HG02884 (cell line): ENCODE data around the gene SCPEP1.
"Not testable (repeated sequence)": the region's sequence is repeated elsewhere in the genome, so short reads cannot be mapped to it uniquely, and the experiment has no call there.

Experiments
- ATAC-seq: cut with Tn5 transposase; IDR thresholded peaks from one replicate; pipeline ENCODE4 v1.9.1; 2021; ENCODE audit warnings: mild to moderate bottlenecking, moderate library complexity; ENCODE audit not compliant: unreplicated experiment

SCPEP1 gene, protein sequence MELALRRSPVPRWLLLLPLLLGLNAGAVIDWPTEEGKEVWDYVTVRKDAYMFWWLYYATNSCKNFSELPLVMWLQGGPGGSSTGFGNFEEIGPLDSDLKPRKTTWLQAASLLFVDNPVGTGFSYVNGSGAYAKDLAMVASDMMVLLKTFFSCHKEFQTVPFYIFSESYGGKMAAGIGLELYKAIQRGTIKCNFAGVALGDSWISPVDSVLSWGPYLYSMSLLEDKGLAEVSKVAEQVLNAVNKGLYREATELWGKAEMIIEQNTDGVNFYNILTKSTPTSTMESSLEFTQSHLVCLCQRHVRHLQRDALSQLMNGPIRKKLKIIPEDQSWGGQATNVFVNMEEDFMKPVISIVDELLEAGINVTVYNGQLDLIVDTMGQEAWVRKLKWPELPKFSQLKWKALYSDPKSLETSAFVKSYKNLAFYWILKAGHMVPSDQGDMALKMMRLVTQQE

DNA sequence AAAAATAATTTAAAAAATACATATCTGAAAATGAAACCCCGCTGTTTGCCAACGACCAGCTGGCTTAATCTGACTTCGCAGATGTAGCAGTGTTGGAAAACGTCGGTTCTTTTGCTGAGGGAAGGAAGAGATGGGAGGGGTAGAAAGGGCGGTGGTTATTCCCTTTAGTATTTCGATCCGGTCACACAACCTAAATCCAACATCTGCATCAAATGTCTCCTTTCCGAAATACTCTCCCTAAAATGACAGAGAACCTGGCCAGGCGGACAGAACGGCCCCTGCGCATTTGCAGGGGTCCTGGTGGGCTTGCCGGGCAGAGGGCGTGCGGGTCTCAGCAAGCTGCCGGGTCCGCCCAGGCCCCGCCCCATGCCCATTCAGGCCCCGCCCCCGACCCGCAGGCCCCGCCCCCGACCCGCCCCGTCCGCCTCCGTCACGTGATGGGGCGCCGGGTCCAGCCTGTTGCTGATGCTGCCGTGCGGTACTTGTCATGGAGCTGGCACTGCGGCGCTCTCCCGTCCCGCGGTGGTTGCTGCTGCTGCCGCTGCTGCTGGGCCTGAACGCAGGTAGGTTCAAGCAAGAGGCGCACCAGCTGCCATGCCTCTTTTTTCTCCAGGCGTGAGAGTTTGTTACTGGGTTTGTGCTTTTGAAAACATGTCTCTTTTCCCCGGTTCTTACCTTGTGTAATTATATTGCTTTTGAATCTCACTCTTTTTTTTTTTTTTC lies at the start of gene SCPEP1:
TSS of gene SCPEP1 (plus strand) at position 459 of the 723 bp plus-strand sequence. CDS start at position 488, 29 bp downstream.
- peak; percentile 53 for ATAC-seq

DNA sequence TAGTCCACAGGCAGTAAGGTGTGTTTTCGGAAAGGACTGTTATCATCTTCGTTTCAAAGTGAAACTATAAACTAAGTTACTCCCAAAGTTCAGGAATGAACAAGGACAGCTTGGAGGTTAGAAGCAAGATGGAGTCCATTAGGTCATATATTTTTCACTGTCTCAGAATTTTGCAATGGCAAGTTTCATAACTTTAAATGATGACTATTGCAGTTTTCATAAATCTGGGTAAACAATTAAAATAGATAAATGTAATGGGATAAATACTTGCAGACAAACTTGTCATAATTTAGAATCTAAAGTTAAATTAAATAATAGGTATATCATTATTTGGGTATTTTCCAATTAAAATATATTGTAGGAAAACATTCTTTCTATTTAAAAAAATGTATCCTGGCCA lies 49.3 kb upstream of the SCPEP1 start:
- no peak for ATAC-seq

DNA sequence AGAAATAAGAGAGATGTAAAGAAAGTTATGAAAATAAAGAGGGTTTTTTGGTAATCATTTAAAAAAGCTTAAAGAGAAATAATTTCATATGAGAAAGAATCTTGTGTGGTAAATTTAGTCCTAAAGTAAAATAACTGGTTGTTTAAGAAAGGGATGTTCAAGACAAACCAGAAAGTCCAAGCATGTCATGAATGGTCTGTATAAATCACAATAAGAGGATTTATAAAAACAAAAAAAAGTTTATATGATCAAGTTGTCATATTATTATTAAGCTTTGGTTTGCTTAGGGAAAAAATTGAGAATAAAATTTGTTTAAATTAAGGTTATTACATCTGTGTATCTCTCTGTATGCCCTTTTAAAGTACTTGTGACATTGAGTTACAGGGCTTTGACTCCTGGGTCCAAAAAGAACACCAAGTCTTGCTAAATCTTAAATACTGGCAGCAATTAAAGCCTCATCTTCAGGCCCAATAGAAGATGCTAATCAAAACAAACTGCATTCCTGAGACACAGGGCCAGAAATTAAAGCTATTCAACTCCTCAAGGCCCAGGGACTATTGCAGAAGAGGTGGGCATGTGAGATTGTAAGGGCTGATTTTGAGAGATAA lies 48.5 kb upstream of the SCPEP1 start:
- ATAC-seq, result no peak

DNA sequence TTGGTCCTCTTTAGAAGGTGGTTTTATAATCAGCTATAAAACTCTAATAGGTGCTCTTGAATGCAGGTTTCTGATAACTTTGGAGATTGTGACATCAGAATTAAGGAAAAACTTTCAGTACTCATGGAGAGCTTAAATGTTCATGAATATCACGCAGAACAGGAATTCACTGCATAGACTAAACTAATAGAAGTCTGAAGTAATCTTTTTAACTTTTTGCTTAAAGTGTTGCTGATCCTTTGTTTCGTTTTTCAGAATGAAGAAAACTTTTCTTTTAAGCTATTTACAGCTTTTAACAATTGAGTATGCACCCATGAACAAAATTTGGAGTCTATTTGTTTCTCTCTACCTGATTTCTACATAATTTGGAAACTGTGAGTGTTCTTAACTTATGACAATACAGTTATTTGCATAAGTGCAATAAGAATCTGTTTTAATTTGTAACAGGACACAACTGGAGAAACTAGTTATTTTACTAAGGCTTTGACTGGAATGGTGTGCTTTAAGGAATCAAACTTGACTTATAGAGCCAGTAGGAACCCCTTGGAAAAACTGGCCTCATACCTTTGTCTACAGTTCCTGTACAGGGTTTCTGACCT lies 47.1 kb upstream of the SCPEP1 start:
- ATAC-seq, result no peak

DNA sequence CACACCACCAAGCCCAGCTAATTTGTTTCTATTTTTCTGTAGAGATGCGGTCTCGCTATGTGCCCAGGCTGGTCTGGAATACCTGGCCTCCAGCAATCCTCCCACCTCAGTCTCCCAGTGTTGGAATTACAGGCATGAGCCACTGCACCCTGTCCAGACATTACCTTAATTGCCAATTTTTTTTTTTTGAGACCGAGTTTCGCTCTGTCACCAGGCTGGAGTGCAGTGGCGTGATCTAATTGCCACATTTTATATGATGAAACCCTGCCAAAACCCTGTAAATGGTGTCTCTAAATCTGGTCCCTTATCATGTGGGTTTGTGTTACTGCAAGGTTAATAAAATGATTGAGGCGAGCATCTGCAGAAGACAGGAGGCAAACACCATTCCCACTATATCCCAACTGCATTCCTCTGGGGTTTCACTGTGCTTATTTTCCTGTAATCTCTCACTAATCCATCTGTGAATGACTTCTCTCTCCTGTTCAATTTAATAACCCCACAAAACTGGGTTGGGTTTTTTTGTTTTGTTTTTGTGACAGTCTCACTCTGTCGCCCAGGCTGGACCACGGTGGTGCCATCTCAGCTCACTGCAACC lies 44.7 kb upstream of the SCPEP1 start:
- ATAC-seq, result no peak

DNA sequence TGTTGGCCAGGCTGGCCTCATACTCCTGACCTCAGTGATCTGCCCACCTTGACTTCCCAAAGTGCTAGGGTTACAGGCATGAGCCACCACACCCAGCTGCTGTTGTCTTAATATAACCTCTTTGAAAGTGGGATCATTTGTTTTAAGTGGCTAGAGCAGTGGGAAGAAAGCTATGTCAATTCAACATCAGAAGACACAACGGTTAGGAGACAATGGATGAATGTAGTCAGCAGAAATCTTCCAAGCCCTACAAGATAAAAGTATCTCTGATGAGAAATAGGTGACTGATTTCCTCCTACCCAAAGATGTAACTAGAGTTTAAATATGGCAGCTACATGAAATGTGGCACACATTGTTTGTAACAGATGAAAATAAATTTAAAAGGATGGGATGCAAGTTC lies 44.1 kb upstream of the SCPEP1 start:
- ATAC-seq, result no peak

DNA sequence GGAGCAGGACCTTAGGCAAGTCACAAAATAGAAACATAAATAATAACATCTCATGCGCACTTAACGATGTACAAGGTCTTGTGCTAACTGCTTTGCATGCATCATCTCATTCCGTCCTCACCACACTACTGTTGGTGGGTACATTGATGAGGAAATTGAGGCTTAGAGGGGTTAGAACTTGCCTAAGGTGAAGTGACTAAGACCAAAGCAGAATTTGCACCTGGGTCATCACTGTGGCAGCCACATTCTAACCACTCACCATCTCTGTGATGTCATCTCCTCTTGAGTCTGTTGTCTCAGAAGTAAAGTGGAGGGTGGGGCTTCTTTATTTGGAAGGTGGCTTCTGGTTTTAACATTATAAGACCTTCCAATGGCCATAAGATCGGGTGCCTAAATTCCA lies 43.7 kb upstream of the SCPEP1 start:
- ATAC-seq, result no peak

DNA sequence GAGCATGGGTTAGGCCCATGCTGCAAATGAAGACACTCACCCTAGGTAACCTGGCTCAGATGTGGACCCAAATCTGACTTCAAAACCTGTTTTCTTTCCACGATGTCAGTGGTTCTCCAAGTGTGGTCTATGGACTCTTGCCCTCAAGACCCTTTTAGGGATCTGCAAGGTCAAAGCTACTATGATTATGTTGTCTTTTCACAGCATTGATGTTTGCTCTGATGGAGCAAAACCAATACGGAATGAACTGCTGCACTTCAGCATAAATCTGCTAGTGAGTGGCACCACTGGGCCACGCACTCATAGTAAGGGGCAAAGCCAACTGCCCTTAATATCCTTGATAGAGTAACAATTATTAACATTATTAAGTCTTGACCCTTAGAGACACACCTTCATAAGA lies 42.5 kb upstream of the SCPEP1 start:
- ATAC-seq, result no peak

DNA sequence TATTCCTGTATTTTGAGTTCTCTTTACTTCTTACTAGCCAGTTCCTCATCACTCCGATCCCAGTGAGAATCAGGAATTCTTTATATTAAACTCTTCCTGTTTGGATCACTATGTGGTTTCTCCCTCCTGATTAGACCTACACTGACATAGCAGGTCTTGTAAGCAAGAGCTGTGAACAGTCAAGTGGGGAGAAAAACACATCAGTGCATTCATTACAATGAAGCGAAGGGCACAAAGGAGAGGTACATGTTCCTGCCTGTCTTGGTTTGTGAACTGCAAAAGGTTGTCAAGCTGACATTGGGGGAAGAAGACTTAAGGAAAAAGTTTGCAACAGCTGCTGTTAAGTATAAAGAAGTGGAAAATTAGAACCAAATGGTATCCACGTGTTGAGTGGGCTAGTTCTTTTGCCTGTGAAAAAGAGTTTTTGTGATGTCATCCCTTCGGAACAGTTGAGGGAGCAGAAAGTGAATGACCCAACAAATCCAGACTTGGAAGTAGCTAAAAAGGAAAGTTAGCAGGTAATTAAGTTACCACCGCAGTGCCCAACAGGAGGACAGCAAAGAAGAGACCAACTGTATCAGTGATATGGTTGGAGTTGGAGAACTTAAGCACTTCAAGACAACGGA lies 41.1 kb upstream of the SCPEP1 start:
- no peak for ATAC-seq

DNA sequence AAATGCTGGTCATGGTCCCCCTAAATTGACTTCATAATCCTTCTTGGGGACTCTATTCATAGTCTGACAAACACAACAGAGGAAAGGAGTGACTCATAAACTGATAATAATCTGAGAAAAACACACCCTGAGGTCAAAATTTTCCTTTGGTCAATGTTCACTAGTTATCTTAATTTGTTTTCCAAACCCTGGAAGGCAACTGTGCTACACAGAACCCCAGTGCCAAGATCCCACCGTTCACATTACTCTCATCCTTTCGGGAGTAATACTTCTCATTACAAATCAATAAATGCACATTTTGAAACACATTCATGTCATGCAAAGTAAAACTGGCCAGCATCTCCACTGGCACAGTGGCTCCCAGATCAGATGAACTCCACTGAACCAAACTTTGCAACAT lies 40.2 kb upstream of the SCPEP1 start:
- no peak for ATAC-seq

DNA sequence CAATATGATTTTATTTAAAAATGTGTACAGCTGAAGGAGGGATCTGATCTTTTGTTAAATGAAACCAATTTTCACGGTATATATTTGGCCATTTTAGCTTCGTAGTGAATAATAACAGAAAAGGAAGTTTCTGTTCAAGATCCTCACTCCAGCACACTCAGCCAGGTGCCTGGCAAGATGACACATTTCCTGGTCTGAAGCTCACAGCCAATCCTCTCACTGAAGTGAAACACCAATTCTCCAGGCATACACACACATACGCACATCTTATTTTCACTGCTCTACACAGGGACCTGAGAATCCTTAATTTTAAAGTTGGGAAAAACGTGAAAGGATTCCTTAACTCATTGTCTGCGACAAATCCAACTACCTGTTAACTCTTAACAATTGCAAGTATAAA lies 39.7 kb upstream of the SCPEP1 start:
- ATAC-seq, result not testable (repeated sequence)

DNA sequence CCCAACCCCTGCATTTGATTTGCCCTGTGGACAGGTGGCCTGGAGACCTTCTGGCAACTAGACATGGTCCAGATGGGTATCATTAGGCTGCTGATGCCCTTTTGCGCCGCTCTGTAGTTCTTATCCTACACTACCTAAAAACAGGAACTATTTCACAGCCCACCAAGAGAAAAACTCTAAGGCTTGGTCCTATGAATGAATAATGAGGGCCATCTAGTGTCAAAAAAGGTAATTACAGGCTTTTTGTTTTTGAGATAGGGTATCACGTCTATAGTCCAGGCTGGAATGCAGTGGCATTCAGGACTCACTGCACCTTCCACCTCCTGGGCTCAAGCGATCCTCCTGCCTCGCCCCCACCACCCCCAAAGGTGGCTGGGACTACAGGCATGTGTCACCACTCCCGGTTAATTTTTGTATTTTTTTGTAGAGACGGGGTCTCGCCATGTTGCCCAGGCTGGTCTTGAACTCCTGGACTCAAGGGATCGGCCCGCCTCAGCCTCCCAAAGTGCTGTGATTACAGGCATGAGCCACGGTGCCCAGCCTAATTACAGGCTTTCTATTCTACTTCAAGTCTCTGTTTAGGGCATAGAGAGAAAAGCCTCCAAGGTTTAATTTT lies 38.0 kb upstream of the SCPEP1 start:
- ATAC-seq, result no peak

DNA sequence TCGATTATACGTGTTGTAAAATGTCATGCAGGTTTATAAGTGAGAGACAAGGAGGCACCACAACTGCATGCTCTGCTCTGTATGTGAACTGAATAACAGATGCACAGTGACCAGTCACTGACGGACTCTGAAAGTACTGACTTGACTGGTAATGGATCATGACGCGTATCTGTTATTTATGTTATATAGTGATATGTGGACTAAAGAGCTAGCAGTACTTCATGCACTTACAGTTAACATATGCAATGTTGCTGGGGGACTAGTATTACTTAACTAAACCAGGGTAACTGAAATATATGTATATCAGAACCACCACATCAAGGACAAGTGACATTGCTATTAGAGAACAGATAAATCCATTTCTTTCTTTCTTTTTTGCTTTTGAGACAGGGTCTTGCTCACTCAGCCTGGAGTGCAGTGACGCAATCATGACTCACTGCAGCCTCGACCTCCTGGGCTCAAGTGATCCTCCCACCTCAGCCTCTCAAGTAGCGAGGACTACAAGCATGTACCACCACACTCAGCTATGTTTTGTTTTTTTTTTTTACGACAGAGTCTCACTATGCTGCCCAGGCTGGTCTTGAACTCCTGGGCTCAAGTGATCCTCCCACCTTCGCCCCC lies 34.3 kb upstream of the SCPEP1 start:
- ATAC-seq, result no peak

DNA sequence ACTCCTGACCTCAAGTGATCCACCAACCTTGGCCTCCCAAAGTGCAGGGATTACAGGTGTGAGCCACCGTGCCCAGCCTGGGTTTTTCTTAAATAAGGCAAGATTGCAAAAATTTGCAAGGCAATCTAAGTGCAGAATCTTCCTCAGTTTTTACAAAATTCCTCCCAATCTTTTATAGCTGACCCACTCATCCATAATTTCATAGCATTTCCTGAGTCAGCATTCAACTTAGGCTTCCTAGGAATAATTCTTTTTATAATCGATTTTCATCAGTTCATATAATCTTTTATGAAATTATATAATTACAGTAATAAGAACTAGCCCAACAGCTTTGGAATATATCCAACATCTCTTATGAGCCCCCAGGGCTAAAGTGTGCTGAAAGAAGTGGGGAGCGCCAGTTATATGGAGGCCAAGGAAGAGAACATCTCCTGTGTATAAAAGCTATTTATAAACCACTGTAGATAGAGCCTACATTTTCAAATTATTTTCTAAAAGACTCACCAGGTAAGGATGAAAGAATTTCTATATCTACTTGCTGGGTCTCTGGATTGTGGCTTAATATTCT lies 31.9 kb upstream of the SCPEP1 start:
- no peak for ATAC-seq

DNA sequence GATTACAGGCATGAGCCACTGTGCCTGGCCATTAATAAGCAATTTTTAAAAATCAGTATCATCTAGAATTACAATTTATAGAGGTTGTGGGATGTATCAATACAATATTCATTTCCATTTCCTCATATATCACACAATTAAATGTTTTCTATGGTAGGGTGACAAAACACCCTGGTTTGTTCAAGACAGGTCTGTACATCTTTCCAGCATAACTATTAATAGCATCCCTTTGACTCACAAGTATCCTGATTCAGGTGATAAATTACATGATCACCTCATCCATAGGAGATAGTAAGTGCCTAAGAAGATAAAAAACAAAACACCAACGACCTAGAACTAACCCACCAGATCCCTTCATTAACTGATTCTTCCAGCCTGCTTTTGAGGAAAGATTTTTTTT lies 30.2 kb upstream of the SCPEP1 start:
- no peak for ATAC-seq

DNA sequence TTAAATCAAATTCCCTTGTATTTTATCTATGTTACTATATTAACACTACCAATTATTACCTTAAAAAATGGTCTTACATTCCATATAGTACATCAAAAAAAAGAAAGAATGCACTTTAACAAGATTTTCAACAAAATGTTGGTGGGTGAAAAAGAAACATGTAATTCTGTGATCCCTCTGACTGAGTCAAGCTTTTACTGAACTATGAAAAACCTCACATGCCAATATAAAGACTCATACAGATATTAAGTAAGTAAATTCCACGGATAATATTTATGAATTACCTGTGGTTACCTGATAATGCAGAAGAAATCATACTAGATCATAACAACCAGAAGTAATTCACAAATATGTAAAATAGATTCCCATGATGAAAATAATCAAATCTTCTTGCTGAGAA lies 29.4 kb upstream of the SCPEP1 start:
- ATAC-seq, result no peak

DNA sequence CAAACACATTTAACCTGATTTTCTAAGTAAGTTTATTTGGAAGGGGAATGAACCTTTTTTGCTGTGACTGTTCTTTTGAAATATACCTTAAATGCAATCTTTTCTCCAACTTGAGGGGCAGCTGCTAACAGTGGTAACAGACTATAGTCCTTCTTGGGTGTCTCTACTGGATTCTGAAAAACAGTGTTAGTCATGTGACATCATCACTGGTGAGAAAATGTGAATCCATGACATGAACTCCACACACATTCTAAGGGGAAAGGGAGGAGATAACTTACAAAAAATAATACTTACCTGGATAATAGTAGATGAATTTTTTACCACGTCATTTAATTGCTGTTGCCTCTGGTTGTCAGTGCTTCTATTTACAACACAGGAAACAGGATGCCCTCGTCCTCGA lies 28.3 kb upstream of the SCPEP1 start:
- no peak for ATAC-seq

DNA sequence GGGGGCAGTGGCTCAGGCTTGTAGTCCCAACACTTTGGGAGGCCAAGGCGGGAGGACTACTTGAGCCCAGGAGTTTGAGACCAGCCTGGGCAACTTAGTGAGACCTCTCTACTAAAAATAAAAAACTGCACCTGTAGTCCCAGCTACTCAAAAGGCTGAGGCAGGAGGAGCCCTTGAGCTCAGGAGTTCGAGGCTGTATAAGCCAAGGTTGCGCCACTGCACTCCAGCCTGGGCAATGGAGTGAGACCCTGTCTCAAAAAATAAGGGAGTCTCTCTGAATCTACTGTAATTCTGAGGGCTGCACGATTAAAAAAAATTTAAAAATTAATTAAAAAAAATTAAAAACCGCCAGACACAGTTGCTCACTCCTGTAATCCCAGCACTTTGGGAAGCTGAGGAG lies 20.9 kb upstream of the SCPEP1 start:
- ATAC-seq, result no peak
